Hepatic stellate cell (primary cell): ENCODE results near the gene LRRFIP2.
A peak's percentile ranks its signal among the peaks of the same experiment; 100 is the strongest.
"Not testable (repeated sequence)": the region's sequence is repeated elsewhere in the genome, so short reads cannot be mapped to it uniquely, and the experiment has no call there.

Source experiments
- DNase-seq: peaks from one replicate; pipeline ENCODE4 v3.0.0; 2011; ENCODE audit warnings: low spot score

Gene LRRFIP2, protein sequence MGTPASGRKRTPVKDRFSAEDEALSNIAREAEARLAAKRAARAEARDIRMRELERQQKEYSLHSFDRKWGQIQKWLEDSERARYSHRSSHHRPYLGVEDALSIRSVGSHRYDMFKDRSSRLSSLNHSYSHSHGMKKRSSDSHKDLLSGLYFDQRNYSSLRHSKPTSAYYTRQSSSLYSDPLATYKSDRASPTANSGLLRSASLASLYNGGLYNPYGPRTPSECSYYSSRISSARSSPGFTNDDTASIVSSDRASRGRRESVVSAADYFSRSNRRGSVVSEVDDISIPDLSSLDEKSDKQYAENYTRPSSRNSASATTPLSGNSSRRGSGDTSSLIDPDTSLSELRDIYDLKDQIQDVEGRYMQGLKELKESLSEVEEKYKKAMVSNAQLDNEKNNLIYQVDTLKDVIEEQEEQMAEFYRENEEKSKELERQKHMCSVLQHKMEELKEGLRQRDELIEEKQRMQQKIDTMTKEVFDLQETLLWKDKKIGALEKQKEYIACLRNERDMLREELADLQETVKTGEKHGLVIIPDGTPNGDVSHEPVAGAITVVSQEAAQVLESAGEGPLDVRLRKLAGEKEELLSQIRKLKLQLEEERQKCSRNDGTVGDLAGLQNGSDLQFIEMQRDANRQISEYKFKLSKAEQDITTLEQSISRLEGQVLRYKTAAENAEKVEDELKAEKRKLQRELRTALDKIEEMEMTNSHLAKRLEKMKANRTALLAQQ

GRCh38 chr3:37174532-37175126, at the start of gene LRRFIP2:
TSS of gene LRRFIP2 (minus strand) at chr3:37174582. CDS start at chr3:37148983, 25,599 bp downstream.
- DNase-seq: peak; percentile 42

- DNase-seq: no peak
These were observed 49.2 kb upstream of the LRRFIP2 start for GRCh38 chr3:37223576-37223975.

GRCh38 chr3:37223141-37223558, 48.8 kb upstream of the LRRFIP2 start:
- DNase-seq: no peak

DNA sequence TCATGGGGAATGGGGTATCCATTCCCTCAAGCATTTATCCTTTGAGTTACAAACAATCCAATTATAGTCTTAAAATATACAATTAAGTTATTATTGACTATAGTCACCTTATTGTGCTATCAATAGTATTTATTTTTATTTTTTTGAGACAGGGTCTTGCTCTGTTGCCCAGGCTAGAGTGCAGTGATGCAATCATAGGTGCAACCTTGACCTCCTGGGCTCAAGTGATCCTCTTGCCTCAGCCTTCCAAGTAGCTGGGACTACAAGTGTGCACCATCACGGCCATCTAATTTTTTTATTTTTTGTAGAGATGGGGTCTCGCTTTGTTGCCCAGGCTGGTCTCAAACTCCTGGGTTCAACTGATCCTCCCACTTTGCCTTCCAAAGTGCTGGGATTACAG, 48.2 kb upstream of the LRRFIP2 start:
- not testable (repeated sequence) for DNase-seq

DNA sequence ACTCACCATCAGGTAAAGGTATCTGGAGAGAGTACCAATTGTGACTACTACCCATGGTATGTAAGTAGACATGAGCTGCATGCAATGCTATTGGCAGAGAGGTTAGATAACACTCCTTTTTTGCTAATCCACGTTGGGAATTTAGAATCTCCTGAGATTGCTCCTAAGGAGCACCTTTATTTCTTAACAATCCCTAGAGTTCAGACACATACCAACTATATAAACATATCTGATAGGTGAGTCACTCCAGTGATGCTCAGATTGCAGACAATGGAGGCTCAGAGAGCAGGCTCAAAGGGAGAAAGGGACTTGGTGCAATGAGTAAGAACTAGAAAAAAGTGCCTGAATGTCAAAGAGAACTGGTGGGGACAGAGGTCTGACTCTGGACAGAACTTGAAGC, 47.0 kb upstream of the LRRFIP2 start:
- DNase-seq: peak; percentile 56

DNA sequence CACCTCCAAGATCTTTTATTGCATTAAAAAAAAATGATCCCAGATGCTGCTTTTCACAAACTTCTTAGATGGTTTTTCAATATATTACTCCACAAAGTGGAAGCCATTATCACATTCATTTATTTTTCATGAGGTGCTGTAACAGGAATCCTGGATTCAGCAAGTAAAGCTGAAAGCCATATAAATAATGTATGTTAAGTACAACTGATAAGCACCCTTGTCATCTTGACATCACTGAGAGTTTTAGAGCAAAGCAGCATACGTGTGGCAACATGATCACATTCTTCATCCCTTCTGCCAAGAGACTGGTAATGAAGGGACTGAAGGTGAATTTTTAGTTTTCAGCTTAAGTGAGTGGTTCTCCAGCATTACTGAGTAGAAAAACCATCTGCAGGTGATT, 44.9 kb upstream of the LRRFIP2 start:
- no peak for DNase-seq

GRCh38 chr3:37218206-37218605, 43.8 kb upstream of the LRRFIP2 start:
- DNase-seq: no peak

DNA sequence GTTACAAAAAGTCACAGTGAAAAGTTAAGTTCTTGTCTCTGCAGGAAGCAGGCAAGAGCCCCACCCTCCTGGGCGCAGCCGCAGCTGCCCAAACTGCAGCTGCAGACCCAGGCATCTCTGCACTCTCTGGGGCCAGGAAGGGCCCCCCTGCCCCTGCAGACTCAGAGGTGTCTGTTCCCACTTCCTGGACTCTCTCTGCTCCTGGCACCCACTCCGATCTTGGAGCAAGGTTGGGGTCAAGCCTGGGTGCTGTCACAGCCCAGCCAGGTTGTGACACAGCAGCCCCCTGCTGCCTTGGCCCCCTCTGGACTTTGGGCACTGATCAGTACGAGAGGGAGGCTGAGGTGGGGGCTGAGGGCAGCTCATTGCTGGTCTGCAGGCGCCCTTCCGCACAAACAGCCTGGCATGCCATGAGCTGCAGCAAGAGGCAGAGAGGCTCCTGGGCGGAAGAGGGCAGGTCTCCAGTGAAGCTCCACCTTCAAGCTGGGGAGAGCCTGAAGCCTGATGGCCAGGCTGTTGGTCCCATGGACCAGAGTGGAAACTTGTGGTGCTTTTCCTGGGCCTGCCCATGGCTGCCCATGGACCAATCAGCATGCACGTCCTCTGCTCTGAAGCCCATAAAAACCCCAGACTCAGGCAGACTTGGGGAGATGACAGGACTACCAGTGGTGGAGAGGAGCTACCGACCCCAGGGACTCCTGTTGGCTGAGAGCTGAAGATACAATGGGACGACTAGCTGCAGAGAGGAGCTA, 42.9 kb upstream of the LRRFIP2 start:
- no peak for DNase-seq

DNA sequence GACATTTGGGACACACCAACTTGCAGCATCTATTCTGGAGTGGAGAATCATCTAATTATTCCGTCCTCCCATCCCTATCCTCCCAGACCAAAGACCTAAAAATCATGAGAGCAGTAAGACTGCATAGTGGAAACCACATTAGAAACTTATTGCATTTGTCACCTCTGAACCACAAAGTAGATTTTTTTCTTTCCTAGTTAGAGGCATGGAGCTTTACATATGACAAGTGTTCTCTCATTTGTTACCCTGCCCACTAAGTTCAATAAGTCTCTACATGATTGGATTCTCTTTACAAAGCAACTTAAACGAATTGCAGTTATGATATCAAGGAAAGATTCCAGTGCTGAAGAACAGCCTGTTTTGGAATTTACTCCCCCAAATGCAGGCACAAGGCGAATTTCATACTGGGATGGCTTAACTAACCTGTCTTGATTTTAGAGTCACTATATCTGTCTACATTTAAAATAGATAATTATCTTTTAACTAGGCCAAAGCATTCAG, 42.3 kb upstream of the LRRFIP2 start:
- DNase-seq: no peak

DNA sequence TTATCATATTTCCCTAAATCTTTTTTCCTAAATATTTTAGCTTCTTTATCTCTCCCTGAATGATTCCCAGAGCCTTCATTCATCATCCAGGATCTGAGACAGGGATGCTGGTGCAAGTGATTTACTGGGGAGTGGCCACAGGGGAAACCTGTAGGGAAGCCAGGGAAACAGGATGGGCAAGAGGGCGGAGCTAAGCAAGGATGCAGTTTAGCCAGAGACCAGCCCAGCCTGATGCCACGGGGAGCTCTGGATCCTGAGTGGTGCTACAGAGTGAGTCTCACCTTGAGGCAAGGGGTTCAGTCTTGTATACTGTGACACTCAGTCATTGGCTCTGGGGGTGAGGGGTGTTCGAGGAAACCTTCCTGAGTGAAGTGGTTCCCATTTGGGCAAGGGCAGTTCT, 39.7 kb upstream of the LRRFIP2 start:
- no peak for DNase-seq

- DNase-seq: no peak
These were observed 35.8 kb upstream of the LRRFIP2 start for GRCh38 chr3:37210230-37210629.

DNA sequence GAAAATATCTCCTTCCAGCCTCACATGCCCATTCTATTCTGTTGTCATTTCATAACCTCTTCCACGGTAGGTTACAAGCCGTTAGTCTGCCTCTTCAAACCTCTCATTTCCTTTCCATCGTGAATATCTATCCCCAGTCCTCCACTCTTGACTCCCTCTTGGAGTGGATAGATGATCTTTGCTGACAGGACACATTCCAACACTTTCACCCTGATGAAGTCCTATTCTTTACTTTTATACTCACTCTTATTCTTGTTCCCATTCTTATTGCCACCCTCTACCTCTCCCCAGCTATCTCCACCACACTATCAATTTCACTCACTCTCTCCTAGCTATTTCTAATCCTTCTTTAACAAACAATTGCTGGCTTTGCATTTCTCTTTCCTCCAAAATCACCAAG, 34.2 kb upstream of the LRRFIP2 start:
- not testable (repeated sequence) for DNase-seq

DNA sequence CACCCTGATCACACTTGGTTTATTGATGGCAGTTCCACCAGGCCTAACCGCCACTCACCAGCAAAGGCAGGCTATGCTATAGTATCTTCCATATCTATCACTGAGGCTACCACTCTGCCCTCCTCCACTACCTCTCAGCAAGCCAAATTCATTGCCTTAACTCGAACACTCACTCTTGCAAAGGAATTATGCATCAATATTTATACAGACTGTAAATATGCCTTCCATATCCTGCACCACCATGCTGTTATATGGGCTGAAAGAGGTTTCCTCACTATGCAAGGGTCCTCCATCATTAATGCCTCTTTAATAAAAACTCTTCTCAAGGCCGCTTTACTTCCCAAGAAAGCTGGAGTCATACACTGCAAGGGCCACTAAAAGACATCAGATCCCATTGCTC, 33.6 kb upstream of the LRRFIP2 start:
- not testable (repeated sequence) for DNase-seq

GRCh38 chr3:37206041-37206440, 31.7 kb upstream of the LRRFIP2 start:
- DNase-seq: peak; percentile 33

GRCh38 chr3:37204314-37204713, 29.9 kb upstream of the LRRFIP2 start:
- DNase-seq: no peak

- DNase-seq: no peak
These were observed 27.7 kb upstream of the LRRFIP2 start for GRCh38 chr3:37202035-37202434.

- no peak for DNase-seq
These were observed 25.8 kb upstream of the LRRFIP2 start for GRCh38 chr3:37200141-37200540.

DNA sequence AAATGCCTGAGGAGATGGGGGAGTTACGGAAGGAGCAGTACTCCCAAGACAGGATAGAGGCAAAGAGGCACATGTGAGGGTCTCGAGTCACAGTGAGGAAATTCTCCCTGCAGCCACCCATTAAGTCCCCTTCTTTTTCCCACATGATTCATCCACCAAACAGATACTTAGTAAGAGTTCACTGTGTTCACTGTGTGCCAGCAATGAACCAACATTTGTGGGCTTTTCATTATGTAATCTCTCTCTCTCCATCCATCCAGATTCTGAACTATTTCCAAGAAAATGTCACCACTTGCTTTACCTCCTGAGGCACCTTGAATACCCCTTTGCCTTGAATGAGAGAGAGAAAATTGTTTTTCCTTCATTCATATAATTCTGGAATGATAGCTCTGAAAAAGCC, 24.6 kb upstream of the LRRFIP2 start:
- no peak for DNase-seq

GRCh38 chr3:37198547-37198946, 24.2 kb upstream of the LRRFIP2 start:
- DNase-seq: no peak

DNA sequence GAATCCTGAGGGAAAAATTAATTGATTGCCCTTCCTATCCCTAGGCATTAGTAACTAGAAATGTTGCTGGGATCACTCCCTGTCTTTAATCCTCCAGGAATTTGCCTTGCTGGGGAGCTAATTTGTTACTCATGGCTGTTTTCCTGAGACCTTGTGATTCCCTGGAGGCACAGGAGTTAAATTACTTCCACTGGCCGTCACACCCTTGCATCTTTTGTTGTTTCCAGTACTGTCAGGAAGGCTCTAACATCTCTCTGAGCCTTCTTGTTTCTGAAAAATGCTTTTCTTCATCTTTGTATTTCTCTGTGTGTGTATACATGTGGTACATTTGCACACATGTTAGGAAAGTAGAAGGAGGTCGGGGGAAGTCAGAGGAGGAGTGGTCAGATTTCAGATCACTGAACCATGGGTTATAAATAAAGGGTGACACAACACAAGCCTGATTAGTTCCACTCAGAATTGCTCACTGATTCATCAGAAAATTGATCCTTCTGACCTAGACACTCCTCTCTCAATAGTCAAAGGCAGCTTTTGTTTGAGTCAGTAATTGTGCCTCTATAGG, 23.5 kb upstream of the LRRFIP2 start:
- no peak for DNase-seq

GRCh38 chr3:37194533-37194932, 20.2 kb upstream of the LRRFIP2 start:
- DNase-seq: no peak

GRCh38 chr3:37190667-37191066, 16.3 kb upstream of the LRRFIP2 start:
- no peak for DNase-seq
